Islet of Langerhans (tissue), 1 donor: Measurements from ENCODE around the gene HECTD2.
"Not testable (repeated sequence)": the region's sequence is repeated elsewhere in the genome, so short reads cannot be mapped to it uniquely, and the experiment has no call there.

Experiments used
- FAIRE-seq: peaks from one replicate; lab custom pipeline; 2011; peaks lifted over from hg19 to GRCh38; lab: Jason Lieb, UNC

HECTD2 gene, protein sequence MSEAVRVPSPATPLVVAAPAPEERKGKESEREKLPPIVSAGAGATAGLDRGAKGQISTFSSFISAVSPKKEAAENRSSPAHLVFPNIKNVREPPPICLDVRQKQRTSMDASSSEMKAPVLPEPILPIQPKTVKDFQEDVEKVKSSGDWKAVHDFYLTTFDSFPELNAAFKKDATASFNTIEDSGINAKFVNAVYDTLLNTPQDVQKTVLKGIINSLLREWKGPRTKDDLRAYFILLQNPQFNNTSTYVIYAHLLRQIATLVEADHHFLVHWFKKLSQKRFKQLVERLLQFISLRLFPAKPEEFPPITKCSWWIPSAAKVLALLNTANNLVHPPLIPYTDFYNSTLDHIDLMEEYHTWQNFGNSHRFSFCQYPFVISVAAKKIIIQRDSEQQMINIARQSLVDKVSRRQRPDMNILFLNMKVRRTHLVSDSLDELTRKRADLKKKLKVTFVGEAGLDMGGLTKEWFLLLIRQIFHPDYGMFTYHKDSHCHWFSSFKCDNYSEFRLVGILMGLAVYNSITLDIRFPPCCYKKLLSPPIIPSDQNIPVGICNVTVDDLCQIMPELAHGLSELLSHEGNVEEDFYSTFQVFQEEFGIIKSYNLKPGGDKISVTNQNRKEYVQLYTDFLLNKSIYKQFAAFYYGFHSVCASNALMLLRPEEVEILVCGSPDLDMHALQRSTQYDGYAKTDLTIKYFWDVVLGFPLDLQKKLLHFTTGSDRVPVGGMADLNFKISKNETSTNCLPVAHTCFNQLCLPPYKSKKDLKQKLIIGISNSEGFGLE

GRCh38 chr10:91409869-91410637, at the start of gene HECTD2:
TSS of gene HECTD2 (plus strand) at chr10:91410344. CDS start at chr10:91410439, 95 bp downstream.
- no peak for FAIRE-seq

DNA sequence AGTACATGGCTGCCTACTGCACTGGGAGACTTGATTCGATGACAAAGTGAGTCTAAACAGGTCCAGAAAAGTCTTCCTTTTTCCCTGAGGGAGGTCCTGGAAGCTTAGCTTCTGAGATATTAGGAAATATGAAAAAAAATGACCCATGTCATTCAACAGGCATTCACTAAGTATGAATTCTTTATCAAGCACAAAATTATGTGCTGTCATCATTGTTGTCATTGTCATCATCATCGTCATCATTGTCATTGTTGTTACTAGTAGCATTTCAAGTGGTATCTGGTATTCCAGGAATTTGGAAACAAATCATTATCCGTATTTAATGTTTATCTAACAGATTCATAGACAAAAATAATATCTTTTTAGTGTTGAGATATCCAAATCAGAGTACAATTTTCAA, 49.7 kb upstream of the HECTD2 start:
- FAIRE-seq, result no peak

DNA sequence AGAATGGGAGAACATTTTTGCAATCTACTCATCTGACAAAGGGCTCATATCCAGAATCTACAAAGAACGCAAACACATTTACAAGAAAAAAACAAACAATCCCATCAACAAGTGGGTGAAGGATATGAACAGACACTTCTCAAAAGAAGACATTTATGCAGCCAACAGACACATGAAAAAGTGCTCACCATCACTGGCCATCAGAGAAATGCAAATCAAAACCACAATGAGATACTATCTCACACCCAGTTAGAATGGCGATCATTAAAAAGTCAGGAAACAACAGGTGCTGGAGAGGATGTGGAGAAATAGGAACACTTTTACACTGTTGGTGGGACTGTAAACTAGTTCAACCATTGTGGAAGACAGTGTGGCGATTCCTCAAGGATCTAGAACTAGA, 44.6 kb upstream of the HECTD2 start:
- not testable (repeated sequence) for FAIRE-seq

GRCh38 chr10:91366704-91367103, 43.4 kb upstream of the HECTD2 start:
- FAIRE-seq, result no peak

GRCh38 chr10:91367127-91367531, 43.0 kb upstream of the HECTD2 start:
- no peak for FAIRE-seq

DNA sequence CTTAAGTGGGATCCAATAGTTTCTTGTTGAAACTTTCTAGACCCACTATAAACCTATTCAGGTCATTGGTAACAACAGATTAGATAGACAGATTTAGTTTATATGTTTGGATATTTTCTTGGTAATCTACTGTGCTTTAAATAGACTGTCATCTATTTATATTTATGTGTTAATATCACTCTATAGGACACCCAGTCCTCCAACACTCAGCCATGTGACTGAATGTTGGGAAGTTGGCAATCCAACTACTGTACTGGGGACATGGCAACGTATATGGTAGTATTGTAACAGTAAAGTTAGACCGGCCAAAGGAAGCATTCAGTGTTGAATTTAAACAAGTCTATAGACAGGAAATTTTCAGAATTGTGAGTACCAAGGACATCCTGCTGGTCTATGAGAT, 42.6 kb upstream of the HECTD2 start:
- no peak for FAIRE-seq

GRCh38 chr10:91369978-91370589, 40.1 kb upstream of the HECTD2 start:
- not testable (repeated sequence) for FAIRE-seq

DNA sequence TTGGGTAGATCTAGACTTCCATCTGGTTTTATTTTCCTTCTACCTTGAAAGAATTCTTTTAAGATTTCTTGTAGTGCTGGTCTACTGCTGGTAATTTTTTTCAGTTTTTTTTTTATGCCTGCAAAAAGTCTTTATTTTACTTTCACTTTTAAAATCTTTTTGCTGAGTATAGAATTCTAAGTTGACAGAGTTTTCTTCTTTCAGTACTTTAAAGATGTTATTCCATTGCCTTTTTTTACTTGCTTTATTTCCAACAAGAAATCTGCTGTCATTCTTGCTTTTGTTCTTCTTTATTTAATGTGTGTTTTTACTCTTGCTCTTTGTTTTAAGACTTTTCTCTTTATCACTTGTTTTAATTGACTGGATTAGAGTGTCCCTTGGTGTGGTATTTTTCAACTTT, 36.1 kb upstream of the HECTD2 start:
- no peak for FAIRE-seq

GRCh38 chr10:91378061-91378460, 32.1 kb upstream of the HECTD2 start:
- FAIRE-seq, result no peak

DNA sequence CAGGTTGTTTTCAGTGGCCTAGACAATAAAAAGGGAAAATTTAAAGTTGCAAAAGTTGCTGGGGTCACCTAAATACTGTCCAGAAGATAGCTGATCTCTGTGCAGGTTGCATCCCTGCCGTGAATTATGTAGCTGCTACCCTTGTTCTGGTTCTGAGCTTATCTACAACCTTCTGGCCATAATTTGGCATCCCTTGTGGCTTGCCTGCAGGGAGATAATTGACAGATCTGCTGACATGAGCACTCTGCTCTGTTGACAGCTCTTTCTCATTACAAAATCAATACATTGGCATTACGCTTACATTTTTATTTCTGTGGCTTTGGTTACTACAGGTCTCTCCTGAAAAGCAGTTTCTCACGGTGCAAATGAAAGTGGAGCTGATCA, 29.3 kb upstream of the HECTD2 start:
- no peak for FAIRE-seq

DNA sequence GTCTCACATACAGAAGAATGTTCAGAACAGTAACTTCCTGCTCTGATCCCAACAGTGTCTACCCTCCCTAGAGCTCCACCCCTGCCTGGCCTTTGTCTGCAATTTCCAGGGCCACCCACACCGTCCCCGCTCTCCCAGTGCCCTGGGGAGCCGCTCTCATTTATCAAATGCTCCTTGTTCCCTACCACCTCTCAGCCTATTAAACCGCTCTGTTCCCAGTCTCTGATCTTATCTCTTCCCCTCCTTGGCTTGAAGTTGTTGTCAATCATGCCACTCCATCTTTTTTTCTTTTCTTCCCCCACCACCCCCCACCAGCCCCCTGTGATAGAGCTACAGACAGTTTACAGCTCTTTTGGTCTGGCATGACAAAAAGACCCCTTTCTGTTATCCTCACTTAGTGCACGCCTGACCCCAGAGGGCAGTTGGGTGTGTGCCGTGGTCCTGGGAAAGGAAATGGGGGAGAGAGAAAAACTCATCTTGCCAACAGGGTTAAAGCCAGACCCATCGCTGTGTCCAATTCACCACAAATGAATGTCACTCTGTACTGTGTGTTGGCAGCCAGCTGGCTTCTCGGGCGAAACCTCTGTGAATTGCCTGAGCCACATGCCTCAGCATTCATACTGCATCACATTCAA, 28.8 kb upstream of the HECTD2 start:
- no peak for FAIRE-seq

DNA sequence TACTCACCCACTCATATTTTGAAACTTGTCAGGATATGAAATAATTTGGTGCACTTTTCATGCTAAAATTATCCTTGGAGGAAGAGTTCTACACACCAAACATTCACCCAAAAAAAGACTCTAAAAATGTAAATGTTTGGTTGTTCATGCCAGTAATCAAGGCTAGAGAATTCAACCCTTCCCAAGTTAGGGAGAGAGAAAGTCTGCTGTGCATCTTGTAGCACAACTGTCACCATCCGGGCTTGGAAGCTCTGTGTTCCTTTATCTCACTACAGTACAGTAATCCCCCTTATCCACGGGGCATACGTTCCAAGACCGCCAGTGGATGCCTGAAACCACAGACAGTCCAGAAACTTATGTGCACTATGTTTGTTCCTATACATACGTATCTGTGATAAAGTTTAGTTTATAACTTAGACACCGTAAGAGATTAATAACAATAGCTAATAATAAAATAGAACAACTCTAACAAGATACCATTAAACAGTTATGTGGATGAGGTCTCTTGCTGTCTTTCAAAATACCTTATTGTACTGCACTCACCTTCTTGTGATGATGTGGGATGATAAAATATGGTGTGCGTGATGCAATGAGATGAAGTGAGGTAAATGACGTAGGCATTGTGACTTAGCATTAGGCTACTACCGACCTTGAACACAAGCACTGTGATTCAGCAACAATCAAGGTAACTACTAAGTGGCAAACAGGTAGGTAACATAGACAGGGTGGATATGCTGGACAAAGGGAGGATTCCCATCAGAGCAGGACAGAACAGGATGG, 24.6 kb upstream of the HECTD2 start:
- FAIRE-seq, result no peak

DNA sequence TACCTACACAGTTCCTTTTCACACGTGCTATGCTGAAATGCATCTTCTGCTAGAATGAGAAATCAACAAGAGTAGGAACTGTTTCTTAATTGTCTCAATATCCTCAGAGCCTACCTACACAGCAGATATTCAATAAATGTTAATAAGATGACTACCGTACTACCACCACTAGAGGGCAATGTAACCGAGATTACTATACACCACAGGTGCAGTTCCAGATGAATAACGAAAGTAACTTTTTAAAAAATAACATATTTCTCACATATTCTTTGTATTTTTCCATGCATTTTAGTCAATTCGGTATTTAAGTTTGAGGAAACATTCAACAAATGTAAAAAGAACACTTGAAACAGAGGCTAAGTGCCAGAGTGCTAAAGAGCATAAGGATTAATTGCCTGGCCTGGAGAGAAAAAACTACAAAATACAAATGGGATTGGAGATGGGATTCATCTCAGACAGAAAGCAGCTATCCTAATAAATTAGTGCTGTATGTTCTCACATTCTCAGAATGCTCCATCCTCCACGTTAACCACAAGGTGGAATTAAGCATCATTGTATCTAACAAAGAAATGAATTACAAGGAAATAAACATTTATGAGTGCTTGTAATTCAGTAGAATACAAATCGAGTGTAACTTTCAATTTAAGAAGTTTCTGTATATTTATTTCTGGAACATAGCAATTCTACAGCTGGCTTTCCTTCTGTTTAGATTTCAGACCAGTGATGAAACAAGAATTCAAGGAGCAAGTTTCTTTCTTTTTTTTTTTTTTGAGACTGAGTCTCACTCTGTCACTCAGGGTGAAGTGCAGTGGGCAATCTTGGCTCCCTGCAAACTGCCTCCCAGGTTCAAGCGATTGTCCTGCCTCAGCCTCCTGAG, 20.3 kb upstream of the HECTD2 start:
- peak; percentile 100 for FAIRE-seq

- not testable (repeated sequence) for FAIRE-seq
These were observed 19.7 kb upstream of the HECTD2 start for GRCh38 chr10:91390513-91390825.

DNA sequence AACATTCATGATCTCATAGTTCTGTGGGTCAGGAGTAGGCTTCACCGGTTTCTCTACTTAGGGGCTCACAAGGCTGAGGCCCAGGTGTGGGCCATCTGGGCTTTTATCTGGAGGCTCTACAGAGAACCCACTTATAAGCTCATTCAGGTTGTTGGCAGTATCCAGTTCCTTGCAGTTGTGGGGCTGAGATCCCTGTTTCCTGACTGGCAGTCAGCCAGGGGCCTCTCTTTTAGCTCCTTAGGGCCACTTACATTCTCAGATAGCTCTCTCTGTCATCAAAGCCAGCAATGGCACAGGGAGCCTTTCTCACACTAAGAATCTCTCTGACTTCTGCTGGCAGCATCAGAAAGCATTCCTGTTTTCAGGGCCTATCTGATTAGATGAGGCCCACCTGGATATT, 18.2 kb upstream of the HECTD2 start:
- no peak for FAIRE-seq

GRCh38 chr10:91406322-91406721, 3.8 kb upstream of the HECTD2 start:
- FAIRE-seq, result no peak

DNA sequence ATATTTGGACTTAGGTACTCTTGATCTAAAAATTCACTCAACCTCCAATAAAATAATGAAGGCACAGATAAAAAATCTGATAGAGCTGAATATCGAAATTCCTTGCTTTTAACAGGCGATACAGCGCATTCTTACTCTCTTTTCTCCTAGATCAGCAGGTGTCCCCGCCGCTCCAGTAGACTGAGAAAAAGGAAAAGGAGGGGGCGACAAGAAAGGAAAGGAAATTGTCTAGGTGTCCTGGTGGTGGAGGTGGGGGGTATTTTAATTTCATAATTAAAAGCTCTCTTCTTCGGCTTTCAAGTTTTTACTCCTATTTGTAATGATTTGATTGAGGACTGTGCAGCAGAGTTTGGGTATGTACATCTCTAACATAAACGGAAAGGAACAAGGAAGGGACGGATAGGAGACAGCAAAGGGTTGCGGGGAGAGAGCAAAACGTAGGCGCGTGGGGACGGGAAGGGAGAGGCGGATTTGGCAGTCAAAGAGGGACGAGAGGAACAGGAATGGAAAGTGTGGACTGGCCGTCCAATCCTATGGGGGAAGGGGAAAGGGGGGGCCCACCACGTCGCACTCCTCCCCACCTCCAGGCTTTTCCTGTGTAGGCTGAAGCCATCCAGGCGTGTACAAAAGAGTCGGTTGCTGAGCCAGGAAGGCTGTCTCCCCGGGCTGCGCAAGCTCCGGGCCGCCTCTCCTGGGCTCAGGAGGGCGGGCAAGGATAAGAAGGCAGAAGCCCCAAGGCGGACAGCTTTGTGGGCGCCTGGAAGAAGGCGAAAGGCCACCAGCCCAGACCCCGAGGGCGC, 875 bp upstream of the HECTD2 start:
- peak; percentile 51 for FAIRE-seq

GRCh38 chr10:91410638-91411371, 661 bp downstream of the HECTD2 start:
- peak; percentile 43 for FAIRE-seq

DNA sequence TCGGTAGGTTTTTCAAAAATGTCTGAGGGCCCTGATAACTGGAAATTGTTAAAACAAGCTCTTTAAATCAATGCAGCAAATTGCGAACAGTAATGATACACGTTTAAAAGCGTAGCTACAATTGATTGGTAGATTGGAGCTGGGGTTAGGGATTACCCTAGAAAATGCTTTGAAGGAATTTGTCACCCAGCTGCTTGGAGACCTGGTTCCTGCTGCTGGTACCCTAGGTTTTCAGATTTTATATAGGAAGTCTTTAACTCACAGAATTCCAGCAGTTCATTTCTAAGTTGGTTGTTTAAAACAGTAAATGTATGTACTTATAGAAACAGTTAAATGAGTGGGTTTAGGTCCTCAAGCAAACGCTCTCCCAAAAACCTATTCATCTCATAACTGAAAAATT, 1.5 kb downstream of the HECTD2 start:
- no peak for FAIRE-seq
